ENCODE measurements around the gene SH2D6. TPM values are rescaled to one million over a fixed set of nuclear protein-coding genes. Genes with fewer than 3 reads are reported as not detected.

SH2D6 gene
- total RNA-seq, 2 experiments from 2014 or later, result 0.30 TPM; not detected in 1

DNA sequence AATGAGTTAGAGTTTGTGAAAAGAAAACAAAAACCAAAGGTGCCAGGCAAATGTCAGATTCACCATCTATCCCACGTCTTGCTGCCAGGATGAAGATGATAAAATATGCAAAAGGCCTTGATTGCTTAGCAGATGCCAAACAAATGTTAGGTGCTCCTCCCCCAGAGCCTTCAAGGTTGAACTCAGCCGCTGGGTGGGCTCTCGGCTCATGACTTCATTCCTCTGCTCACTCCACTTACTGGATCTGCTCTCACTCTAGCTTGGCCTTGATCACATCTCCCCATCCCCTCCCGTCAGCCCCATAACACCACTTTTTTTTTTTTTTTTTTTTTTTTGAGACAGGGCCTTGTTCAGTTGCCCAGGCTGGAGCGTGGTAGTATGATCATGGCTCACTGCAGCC, 38.5 kb downstream of the SH2D6 start:
- no peaks in the 10 kb centered on the region for H3K27me3 Mint-ChIP-seq
- Histone ChIP-seq H3K4me3 (ENCODE audit: low read length) (no peak overlapping the region), H3K36me3 (ENCODE audit: insufficient read depth, low read length) (no peaks in the 10 kb centered on the region), H3K9me3 (ENCODE audit: control insufficient read depth in 1 of 2, insufficient read depth in 1 of 2, low read length in 2 of 2) (no peaks in the 10 kb centered on the region), H3K27ac (ENCODE audit: low read depth in 1 of 2, low read length in 2 of 2) (no peak overlapping the region), H3K4me1 (ENCODE audit: insufficient read depth, low read length) (no peaks in the 10 kb centered on the region), H3K27me3 (ENCODE audit: control insufficient read depth in 1 of 2, insufficient read depth in 2 of 2, low read length in 2 of 2) (no peaks in the 10 kb centered on the region)
- ChIA-PET CTCF (no interaction called here), POLR2A (no interaction called here)
- H3K4me1 Mint-ChIP-seq (ENCODE audit: low read depth), result no peaks in the 10 kb centered on the region
- H3K9me3 Mint-ChIP-seq, result no peaks in the 10 kb centered on the region
- intact Hi-C loops (cut with DNase I, micrococcal nuclease), result loop anchor here in 1 of 2 experiments (10.0 kb wide), 1 partner anchor 48 kb away; no protein-coding TSS in a partner anchor
- no peak overlapping the region for H3K4me3 Mint-ChIP-seq
- no peak overlapping the region for H3K27ac Mint-ChIP-seq
- ATAC-seq (ENCODE audit: poor library complexity), result no peak
- DNase-seq, result no peak
- TF ChIP-seq, protein P1, sequence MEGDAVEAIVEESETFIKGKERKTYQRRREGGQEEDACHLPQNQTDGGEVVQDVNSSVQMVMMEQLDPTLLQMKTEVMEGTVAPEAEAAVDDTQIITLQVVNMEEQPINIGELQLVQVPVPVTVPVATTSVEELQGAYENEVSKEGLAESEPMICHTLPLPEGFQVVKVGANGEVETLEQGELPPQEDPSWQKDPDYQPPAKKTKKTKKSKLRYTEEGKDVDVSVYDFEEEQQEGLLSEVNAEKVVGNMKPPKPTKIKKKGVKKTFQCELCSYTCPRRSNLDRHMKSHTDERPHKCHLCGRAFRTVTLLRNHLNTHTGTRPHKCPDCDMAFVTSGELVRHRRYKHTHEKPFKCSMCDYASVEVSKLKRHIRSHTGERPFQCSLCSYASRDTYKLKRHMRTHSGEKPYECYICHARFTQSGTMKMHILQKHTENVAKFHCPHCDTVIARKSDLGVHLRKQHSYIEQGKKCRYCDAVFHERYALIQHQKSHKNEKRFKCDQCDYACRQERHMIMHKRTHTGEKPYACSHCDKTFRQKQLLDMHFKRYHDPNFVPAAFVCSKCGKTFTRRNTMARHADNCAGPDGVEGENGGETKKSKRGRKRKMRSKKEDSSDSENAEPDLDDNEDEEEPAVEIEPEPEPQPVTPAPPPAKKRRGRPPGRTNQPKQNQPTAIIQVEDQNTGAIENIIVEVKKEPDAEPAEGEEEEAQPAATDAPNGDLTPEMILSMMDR (IDR thresholded peaks at IDR 0.05), result no peak
- H3K36me3 Mint-ChIP-seq (ENCODE audit: low read depth), result no peaks in the 10 kb centered on the region

DNA sequence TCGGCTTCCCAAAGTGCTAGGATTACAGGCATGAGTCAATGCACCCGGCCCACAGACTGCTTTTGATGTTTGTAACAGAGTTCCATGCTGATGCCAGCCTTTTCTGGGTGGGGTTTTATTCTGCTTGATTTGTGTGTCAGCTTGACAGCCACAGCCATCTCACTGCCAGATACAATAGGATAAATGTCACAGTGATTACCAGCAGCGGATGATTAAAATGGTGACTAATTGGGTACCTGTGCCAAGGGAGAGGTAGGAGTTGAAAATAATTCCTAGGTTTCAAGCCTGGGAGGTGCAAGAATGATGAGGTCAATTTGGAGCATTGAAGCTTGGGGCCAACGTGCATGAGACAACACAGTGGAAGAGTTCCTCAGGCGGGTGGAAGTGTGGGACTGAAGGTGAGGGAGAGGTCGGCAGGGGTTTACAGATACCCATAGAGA, 39.4 kb downstream of the SH2D6 start:
- no peaks in the 10 kb centered on the region for H3K27me3 ChIP-seq (ENCODE audit: control insufficient read depth in 1 of 2, insufficient read depth in 2 of 2, low read length in 2 of 2)
- H3K4me3 ChIP-seq (ENCODE audit: low read length), result no peak overlapping the region
- Mint-ChIP-seq H3K9me3 (no peaks in the 10 kb centered on the region), H3K27me3 (no peaks in the 10 kb centered on the region), H3K4me1 (ENCODE audit: low read depth) (no peaks in the 10 kb centered on the region), H3K36me3 (ENCODE audit: low read depth) (no peaks in the 10 kb centered on the region), H3K27ac (no peak overlapping the region), H3K4me3 (no peak overlapping the region)
- no peak overlapping the region for H3K27ac ChIP-seq (ENCODE audit: low read depth in 1 of 2, low read length in 2 of 2)
- no peak for ATAC-seq (ENCODE audit: poor library complexity)
- intact Hi-C loops (cut with DNase I, micrococcal nuclease), result loop anchor here in 1 of 2 experiments (10.0 kb wide), 1 partner anchor 47 kb away; no protein-coding TSS in a partner anchor
- ChIA-PET POLR2A (no interaction called here), CTCF (no interaction called here)
- no peak for DNase-seq
- TF ChIP-seq, protein P1 (IDR thresholded peaks at IDR 0.05), result no peak
- H3K4me1 ChIP-seq (ENCODE audit: insufficient read depth, low read length), result no peaks in the 10 kb centered on the region
- no peaks in the 10 kb centered on the region for H3K9me3 ChIP-seq (ENCODE audit: control insufficient read depth in 1 of 2, insufficient read depth in 1 of 2, low read length in 2 of 2)
- no peaks in the 10 kb centered on the region for H3K36me3 ChIP-seq (ENCODE audit: insufficient read depth, low read length)

DNA sequence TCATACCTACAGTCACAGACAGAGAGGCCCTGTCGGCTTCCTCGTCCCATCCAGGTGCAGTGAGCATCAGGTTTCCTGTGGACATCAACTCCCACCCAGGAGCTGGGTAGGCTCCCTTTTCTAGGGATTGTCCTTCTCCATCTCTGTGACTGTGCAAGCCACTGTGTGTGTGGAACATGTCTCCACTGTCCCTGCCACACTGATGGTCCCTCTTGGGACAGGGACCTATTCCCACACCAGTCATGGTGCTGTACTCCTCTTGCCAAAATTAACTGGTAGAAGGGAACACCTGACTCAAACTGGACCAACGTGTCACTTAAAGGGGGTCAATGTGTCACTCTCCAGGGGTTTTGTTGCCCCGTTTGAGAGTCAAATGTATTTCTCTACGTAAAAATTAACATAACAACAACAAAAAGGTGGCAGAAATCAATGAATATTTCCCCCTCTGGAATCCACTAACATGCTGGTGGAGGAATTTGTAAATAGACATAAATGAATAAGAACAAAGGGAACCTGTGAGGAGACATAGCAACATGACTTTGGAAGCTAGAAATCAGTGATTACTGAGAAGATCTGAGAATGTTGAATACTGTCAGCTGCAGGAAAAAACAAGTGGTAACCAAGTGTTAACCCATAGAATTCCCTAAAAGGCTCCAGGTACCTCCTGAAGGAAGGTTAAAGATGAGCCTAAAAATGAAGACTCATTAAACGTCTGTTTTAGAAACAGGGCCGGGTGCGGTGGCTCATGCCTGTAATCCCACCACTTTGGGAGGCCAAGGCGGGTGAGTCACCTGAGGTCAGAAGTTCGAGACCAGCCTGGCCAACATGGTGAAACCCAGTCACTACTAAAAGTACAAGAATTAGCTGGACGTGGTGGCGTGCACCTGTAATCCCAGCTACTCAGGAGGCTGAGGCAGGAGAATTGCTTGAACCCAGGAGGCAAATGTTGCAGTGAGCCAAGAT, 40.4 kb downstream of the SH2D6 start:
- Mint-ChIP-seq H3K4me1 (ENCODE audit: low read depth) (no peaks in the 10 kb centered on the region), H3K27me3 (no peaks in the 10 kb centered on the region), H3K4me3 (no peak overlapping the region), H3K27ac (no peak overlapping the region), H3K36me3 (ENCODE audit: low read depth) (no peaks in the 10 kb centered on the region), H3K9me3 (no peaks in the 10 kb centered on the region)
- no peaks in the 10 kb centered on the region for H3K27me3 ChIP-seq (ENCODE audit: control insufficient read depth in 1 of 2, insufficient read depth in 2 of 2, low read length in 2 of 2)
- no peak overlapping the region for H3K27ac ChIP-seq (ENCODE audit: low read depth in 1 of 2, low read length in 2 of 2)
- TF ChIP-seq, protein P1 (IDR thresholded peaks at IDR 0.05), result no peak
- no peak overlapping the region for H3K4me3 ChIP-seq (ENCODE audit: low read length)
- H3K4me1 ChIP-seq (ENCODE audit: insufficient read depth, low read length), result no peaks in the 10 kb centered on the region
- no peaks in the 10 kb centered on the region for H3K9me3 ChIP-seq (ENCODE audit: control insufficient read depth in 1 of 2, insufficient read depth in 1 of 2, low read length in 2 of 2)
- no peaks in the 10 kb centered on the region for H3K36me3 ChIP-seq (ENCODE audit: insufficient read depth, low read length)
- DNase-seq (no peak), ATAC-seq (ENCODE audit: poor library complexity) (no peak)
- CTCF ChIA-PET, result no interaction called here
- intact Hi-C loops (cut with DNase I, micrococcal nuclease), result loop anchor here in 1 of 2 experiments (10.0 kb wide), 1 partner anchor 46 kb away; no protein-coding TSS in a partner anchor
- POLR2A ChIA-PET, result no interaction called here
